ENCODE measurements around the gene CDHR5. TPM values are rescaled to one million over a fixed set of nuclear protein-coding genes. Genes with fewer than 3 reads are reported as not detected.

Gene CDHR5
- total RNA-seq, 4 donors from 2014 or later: 0.95 to 1.8 TPM; not detected in 2

DNA sequence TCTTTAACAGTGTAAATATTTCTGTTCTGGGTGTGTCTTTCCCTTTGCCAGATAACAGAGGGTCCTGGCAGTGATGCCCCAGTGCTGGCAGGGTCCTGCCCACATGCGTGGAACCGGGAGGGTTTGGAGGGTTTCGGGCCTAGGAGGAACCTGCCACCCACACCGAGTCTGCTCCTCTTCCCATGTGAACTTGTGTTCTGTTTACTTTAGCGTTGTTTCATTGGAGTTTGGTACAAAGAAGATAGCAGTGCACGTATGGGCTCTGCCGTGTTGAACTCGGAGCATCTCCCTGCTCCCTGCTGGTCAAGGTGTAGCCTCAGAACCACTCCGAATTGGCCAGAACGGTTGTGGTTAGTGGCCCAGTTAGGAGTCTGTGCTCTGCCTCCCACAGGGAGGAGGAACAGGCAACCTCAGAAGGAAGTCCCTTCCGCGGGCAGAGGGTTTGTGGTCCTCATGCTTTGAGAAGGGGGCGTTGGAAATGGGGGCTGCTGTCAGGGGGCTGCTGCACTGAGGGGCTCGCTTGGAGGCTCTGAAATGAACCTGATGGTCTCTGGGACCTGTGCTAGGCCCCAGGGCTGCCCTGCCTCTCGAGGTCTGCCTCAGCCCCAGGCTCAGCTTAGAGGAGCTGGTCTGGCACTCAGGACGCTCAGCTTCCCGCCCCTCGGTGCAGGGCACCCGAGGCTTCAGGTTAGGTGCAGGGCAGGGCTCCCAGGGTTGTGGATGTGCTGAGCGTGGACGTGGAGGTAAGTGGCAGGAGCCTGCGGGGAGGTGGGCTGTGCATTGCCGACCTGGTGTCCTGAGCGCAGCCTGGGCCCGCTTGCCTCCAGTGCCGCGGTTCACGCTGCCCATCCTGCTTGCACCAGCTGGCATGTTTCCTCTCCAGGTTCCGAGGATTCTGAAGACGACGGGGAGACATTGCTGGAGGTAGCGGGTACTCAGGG is 38.1 kb downstream of the CDHR5 start:
- Histone ChIP-seq H3K9me3 (no peaks in the 10 kb centered on the region), H3K27me3 (no peaks in the 10 kb centered on the region), H3K36me3 (peaks cover 0 to 58% of the 10 kb centered on the region in 2 donors), H3K4me3 (no peak overlapping the region), H3K4me1 (peaks cover 0 to 5% of the 10 kb centered on the region in 2 donors), H3K27ac (no peak overlapping the region)
- no peak for ATAC-seq
- in situ Hi-C loops (cut with MboI; ENCODE audit: low sequenced_read_pairs in 4 of 4): no loop called here
- intact Hi-C loops (cut with DNase I; ENCODE audit: low total_unique reads): no loop called here
- DNase-seq: no peak
- TF ChIP-seq, protein P1, sequence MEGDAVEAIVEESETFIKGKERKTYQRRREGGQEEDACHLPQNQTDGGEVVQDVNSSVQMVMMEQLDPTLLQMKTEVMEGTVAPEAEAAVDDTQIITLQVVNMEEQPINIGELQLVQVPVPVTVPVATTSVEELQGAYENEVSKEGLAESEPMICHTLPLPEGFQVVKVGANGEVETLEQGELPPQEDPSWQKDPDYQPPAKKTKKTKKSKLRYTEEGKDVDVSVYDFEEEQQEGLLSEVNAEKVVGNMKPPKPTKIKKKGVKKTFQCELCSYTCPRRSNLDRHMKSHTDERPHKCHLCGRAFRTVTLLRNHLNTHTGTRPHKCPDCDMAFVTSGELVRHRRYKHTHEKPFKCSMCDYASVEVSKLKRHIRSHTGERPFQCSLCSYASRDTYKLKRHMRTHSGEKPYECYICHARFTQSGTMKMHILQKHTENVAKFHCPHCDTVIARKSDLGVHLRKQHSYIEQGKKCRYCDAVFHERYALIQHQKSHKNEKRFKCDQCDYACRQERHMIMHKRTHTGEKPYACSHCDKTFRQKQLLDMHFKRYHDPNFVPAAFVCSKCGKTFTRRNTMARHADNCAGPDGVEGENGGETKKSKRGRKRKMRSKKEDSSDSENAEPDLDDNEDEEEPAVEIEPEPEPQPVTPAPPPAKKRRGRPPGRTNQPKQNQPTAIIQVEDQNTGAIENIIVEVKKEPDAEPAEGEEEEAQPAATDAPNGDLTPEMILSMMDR (IDR thresholded peaks at IDR 0.05 in 4 of 5, conservative IDR thresholded peaks at IDR 0.05 in 1 of 5): no peak
- no peak for TF ChIP-seq POLR2A (IDR thresholded peaks at IDR 0.05)

DNA sequence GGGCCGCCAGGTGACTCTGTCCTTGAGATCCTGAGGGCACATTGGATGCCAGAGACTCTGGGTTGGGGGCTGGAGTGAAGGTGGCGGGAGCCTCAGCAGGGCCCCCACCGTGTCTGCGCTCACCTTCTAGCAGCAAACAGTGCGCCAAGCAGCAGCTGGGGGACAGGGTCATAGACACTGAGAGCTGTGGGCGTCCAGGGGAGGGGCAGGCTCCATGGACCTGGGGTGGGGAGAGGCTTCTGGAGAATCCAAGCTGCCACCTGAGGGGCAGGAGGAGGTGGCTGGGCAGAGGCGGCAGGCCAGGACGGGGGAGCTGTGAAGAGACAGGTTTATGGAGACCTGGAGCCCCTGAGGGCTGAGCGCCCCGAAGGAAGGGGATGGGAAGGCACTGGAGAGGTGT is 40.5 kb downstream of the CDHR5 start:
- in situ Hi-C loops (cut with MboI; ENCODE audit: low sequenced_read_pairs in 4 of 4) (no loop called here), intact Hi-C loops (cut with DNase I; ENCODE audit: low total_unique reads) (no loop called here)
- ATAC-seq (no peak), DNase-seq (no peak)
- Histone ChIP-seq H3K4me1 (peaks cover 16 to 29% of the 10 kb centered on the region in 2 donors), H3K36me3 (peaks cover 0 to 48% of the 10 kb centered on the region in 2 donors), H3K9me3 (no peaks in the 10 kb centered on the region), H3K27me3 (no peaks in the 10 kb centered on the region), H3K27ac (no peak overlapping the region), H3K4me3 (no peak overlapping the region)
- TF ChIP-seq, protein P1 (IDR thresholded peaks at IDR 0.05 in 4 of 5, conservative IDR thresholded peaks at IDR 0.05 in 1 of 5): no peak
- TF ChIP-seq POLR2A (IDR thresholded peaks at IDR 0.05): no peak

DNA sequence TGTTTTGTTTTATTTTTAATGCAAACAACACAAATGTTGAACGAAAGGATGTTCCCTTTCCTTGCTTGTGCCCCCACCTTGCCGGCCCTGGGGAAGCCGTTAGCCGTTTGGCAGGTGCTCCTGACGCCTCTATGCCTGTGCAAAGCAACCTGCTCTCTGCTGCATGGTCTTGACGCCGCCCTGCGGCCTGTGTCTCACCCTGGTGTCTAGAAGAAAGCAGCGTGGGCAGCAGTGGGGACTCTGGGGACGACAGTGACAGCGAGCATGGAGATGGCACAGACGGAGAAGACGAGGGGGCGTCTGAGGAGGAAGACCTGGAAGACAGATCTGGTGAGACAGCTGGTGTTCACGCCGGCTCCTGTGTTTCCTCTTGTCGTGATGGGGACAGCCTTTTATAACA is 43.0 kb downstream of the CDHR5 start:
- Histone ChIP-seq H3K9me3 (no peaks in the 10 kb centered on the region), H3K4me1 (peaks cover 36 to 52% of the 10 kb centered on the region in 2 donors), H3K4me3 (no peak overlapping the region), H3K36me3 (peaks cover 0 to 27% of the 10 kb centered on the region in 2 donors), H3K27ac (no peak overlapping the region), H3K27me3 (no peaks in the 10 kb centered on the region)
- intact Hi-C loops (cut with DNase I; ENCODE audit: low total_unique reads): no loop called here
- in situ Hi-C loops (cut with MboI; ENCODE audit: low sequenced_read_pairs in 4 of 4): no loop called here
- no peak for TF ChIP-seq POLR2A (IDR thresholded peaks at IDR 0.05)
- TF ChIP-seq, protein P1 (IDR thresholded peaks at IDR 0.05 in 4 of 5, conservative IDR thresholded peaks at IDR 0.05 in 1 of 5): no peak
- ATAC-seq (no peak), DNase-seq (no peak)

DNA sequence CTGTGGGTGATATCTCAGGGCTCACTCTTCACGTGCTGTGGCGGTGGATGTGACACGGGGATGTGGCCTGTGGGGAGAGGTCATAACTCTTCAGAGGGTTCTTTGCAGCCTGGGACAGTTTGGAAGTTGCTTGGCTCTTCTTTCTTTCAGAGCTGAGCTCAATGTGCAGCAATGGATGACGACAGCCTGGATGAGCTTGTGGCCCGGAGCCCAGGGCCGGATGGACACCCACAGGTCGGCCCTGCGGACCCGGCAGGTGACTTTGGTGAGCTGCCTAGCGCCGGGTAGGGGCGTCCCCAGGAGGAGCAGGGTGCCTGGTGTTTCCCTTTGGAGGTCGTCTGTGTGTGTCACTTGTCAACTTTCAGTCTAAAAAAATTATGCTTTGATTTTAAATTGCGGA is 43.4 kb downstream of the CDHR5 start:
- TF ChIP-seq, protein P1 (IDR thresholded peaks at IDR 0.05 in 4 of 5, conservative IDR thresholded peaks at IDR 0.05 in 1 of 5): no peak
- TF ChIP-seq POLR2A (IDR thresholded peaks at IDR 0.05): no peak
- H3K4me3 ChIP-seq: no peak overlapping the region
- DNase-seq (no peak), ATAC-seq (no peak)
- no peaks in the 10 kb centered on the region for H3K27me3 ChIP-seq
- H3K36me3 ChIP-seq: peaks cover 0 to 24% of the 10 kb centered on the region in 2 donors
- H3K4me1 ChIP-seq: peaks cover 36 to 52% of the 10 kb centered on the region in 2 donors
- no peaks in the 10 kb centered on the region for H3K9me3 ChIP-seq
- in situ Hi-C loops (cut with MboI; ENCODE audit: low sequenced_read_pairs in 4 of 4): no loop called here
- intact Hi-C loops (cut with DNase I; ENCODE audit: low total_unique reads): no loop called here
- H3K27ac ChIP-seq: no peak overlapping the region

Data from gastrocnemius medialis (tissue), 4 donors.